ENCODE data around the gene GPR155.
"Not testable (repeated sequence)": the region's sequence is repeated elsewhere in the genome, so short reads cannot be mapped to it uniquely, and the experiment has no call there.

Gene GPR155

GRCh38 chr2:174485788-174486562, 854 bp downstream of the GPR155 start:
- H3K4me3 ChIP-seq (ENCODE audit: low read depth, low read length): peak overlapping the region; percentile 76
- DNase-seq (ENCODE audit: low read depth): no peak
- in situ Hi-C loops (cut with HindIII; ENCODE audit: low sequenced_read_pairs): no loop called here
- no peak for TF ChIP-seq CTCF (IDR thresholded peaks at IDR 0.05; ENCODE audit: low read depth, low read length, missing control alignments)

GRCh38 chr2:174485045-174485444, 1.8 kb downstream of the GPR155 start:
- in situ Hi-C loops (cut with HindIII; ENCODE audit: low sequenced_read_pairs); DNase-seq (ENCODE audit: low read depth); H3K4me3 ChIP-seq (ENCODE audit: low read depth, low read length): not testable (repeated sequence)

- in situ Hi-C loops (cut with HindIII; ENCODE audit: low sequenced_read_pairs): no loop called here
- TF ChIP-seq CTCF (IDR thresholded peaks at IDR 0.05; ENCODE audit: low read depth, low read length, missing control alignments): no peak
- no peak overlapping the region for H3K4me3 ChIP-seq (ENCODE audit: low read depth, low read length)
Measured at GRCh38 chr2:174484573-174484972, 2.3 kb downstream of the GPR155 start.

GRCh38 chr2:174482854-174483253, 4.0 kb downstream of the GPR155 start:
- DNase-seq (ENCODE audit: low read depth): no peak
- H3K4me3 ChIP-seq (ENCODE audit: low read depth, low read length): no peak overlapping the region
- TF ChIP-seq CTCF (IDR thresholded peaks at IDR 0.05; ENCODE audit: low read depth, low read length, missing control alignments): no peak
- in situ Hi-C loops (cut with HindIII; ENCODE audit: low sequenced_read_pairs): no loop called here

More at GRCh38 chr2:174484573-174484972, 2.3 kb downstream of the GPR155 start:
- no peak for DNase-seq (ENCODE audit: low read depth)

GRCh38 chr2:174477759-174478158, 9.1 kb downstream of the GPR155 start:
- no peak overlapping the region for H3K4me3 ChIP-seq (ENCODE audit: low read depth, low read length)
- DNase-seq (ENCODE audit: low read depth): no peak
- in situ Hi-C loops (cut with HindIII; ENCODE audit: low sequenced_read_pairs): no loop called here
- no peak for TF ChIP-seq CTCF (IDR thresholded peaks at IDR 0.05; ENCODE audit: low read depth, low read length, missing control alignments)

GRCh38 chr2:174473796-174474195, 13.0 kb downstream of the GPR155 start:
- no peak for DNase-seq (ENCODE audit: low read depth)
- H3K4me3 ChIP-seq (ENCODE audit: low read depth, low read length): no peak overlapping the region
- no peak for TF ChIP-seq CTCF (IDR thresholded peaks at IDR 0.05; ENCODE audit: low read depth, low read length, missing control alignments)
- in situ Hi-C loops (cut with HindIII; ENCODE audit: low sequenced_read_pairs): no loop called here

- no peak for TF ChIP-seq CTCF (IDR thresholded peaks at IDR 0.05; ENCODE audit: low read depth, low read length, missing control alignments)
- no peak for DNase-seq (ENCODE audit: low read depth)
- H3K4me3 ChIP-seq (ENCODE audit: low read depth, low read length): no peak overlapping the region
- in situ Hi-C loops (cut with HindIII; ENCODE audit: low sequenced_read_pairs): no loop called here
Measured at GRCh38 chr2:174465327-174465726, 21.5 kb downstream of the GPR155 start.

Data from astrocyte of the cerebellum (primary cell).